ENCODE measurements around the gene LRRC27.

- TF ChIP-seq, protein P1, sequence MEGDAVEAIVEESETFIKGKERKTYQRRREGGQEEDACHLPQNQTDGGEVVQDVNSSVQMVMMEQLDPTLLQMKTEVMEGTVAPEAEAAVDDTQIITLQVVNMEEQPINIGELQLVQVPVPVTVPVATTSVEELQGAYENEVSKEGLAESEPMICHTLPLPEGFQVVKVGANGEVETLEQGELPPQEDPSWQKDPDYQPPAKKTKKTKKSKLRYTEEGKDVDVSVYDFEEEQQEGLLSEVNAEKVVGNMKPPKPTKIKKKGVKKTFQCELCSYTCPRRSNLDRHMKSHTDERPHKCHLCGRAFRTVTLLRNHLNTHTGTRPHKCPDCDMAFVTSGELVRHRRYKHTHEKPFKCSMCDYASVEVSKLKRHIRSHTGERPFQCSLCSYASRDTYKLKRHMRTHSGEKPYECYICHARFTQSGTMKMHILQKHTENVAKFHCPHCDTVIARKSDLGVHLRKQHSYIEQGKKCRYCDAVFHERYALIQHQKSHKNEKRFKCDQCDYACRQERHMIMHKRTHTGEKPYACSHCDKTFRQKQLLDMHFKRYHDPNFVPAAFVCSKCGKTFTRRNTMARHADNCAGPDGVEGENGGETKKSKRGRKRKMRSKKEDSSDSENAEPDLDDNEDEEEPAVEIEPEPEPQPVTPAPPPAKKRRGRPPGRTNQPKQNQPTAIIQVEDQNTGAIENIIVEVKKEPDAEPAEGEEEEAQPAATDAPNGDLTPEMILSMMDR (conservative IDR thresholded peaks at IDR 0.05; ENCODE audit: low read depth, low read length), result no peak
- TF ChIP-seq EZH2phosphoT487 (IDR thresholded peaks at IDR 0.05; ENCODE audit: borderline replicate concordance, low read length) (no peak), EZH2 (IDR thresholded peaks at IDR 0.05; ENCODE audit: low read length, unreplicated experiment) (no peak)
These were observed 83.3 kb downstream of the LRRC27 start for GRCh38 chr10:132415255-132415654.
